HepG2 (cell line): ENCODE data around the gene EFHD2. TPM values are rescaled to one million over a fixed set of nuclear protein-coding genes. Genes with fewer than 3 reads are reported as not detected.

Source experiments
- ATAC-seq: fragments of 200-7000 bp; cut with Tn5 transposase; 3 replicates; pipeline ENCODE4 v1.9.1; 2020; ENCODE audit warnings: mild to moderate bottlenecking, moderate library complexity
- BruUV-seq: library from RNA; stranded (reverse); fragments of 400-500 nt; replicated peaks from 2 replicates; lab custom pipeline; 2021; lab: Mats Ljungman, UMichigan
- CTCF ChIA-PET: fragments of 300-600 bp; formaldehyde crosslinking; extraction: SDS; loops from one replicate; lab custom pipeline; 2021; ENCODE audit warnings: low total read pairs, inconsistent platforms, low intra/inter-chr PET ratio; lab: Yijun Ruan, JAX
- POLR2A ChIA-PET: fragments of 350-600 bp; sonication (Branson Sonifier 250); formaldehyde crosslinking; loops from one replicate; lab custom pipeline; 2020; ENCODE audit warnings: antibody characterized with exemption, inconsistent platforms; lab: Yijun Ruan, JAX
- DNase-seq: peaks from one replicate; pipeline ENCODE4 v3.0.0-alpha.2; 2015; ENCODE audit warnings: low spot score
- FAIRE-seq: peaks from 3 replicates; lab custom pipeline; 2011; peaks lifted over from hg19 to GRCh38; lab: Jason Lieb, UNC
- H2AFZ ChIP-seq: one replicate; pipeline ENCODE4 v1.6.1; 2011; ENCODE audit warnings: low read length, inconsistent platforms
- H3K27ac ChIP-seq: fragments of 300-600 bp; 3 replicates; pipeline ENCODE4 v1.8.0; 2011; ENCODE audit warnings: mixed run types, mild to moderate bottlenecking, mixed read lengths, low read length, inconsistent platforms; ENCODE audit not compliant: insufficient read depth; ENCODE audit errors: extremely low read length
- H3K27me3 ChIP-seq, 2 experiments: fragments of 200-600 bp in 1 of 2; 2 replicates in 1 of 2; 3 replicates in 1 of 2; pipeline versions ENCODE4 v1.6.0 to v1.8.0; 2011; ENCODE audit warnings: low read length in 2 of 2, mild to moderate bottlenecking in 2 of 2, moderate library complexity in 2 of 2, inconsistent platforms in 1 of 2; ENCODE audit not compliant: insufficient read depth in 2 of 2, control insufficient read depth in 1 of 2
- H3K36me3 ChIP-seq, 2 experiments: fragments of 200-600 bp in 1 of 2; replicated peaks in 1 of 2; 2 replicates in 1 of 2; 3 replicates in 1 of 2; pipeline versions ENCODE4 v1.5.1 to v1.8.0; 2011; ENCODE audit warnings: low read length in 2 of 2, inconsistent platforms in 1 of 2; ENCODE audit not compliant: insufficient read depth in 2 of 2, control insufficient read depth in 1 of 2
- H3K4me1 ChIP-seq: 2 replicates; pipeline ENCODE4 v1.5.1; 2012; ENCODE audit warnings: low read length, inconsistent platforms; ENCODE audit not compliant: insufficient read depth
- H3K4me2 ChIP-seq: 2 replicates; pipeline ENCODE4 v1.6.0; 2011; ENCODE audit warnings: low read depth, low read length, inconsistent platforms
- H3K4me3 ChIP-seq, 3 experiments: fragments of 200-600 bp in 1 of 3; sonication (generic), shearing (Covaris generic) in 1 of 3; replicated peaks in 1 of 3; 2 replicates each; pipeline ENCODE4 v1.5.1; 2011 to 2016; ENCODE audit warnings: low read length in 3 of 3, inconsistent platforms in 2 of 3, low read depth in 2 of 3, mild to moderate bottlenecking in 2 of 3, control low read depth in 1 of 3, mixed read lengths in 1 of 3; ENCODE audit not compliant: insufficient read depth in 1 of 3
- H3K79me2 ChIP-seq: one replicate; pipeline ENCODE4 v1.6.1; 2011; ENCODE audit warnings: low read length, inconsistent platforms; ENCODE audit not compliant: insufficient read depth
- H3K9ac ChIP-seq: 2 replicates; pipeline ENCODE4 v1.6.0; 2011; ENCODE audit warnings: mild to moderate bottlenecking, low read depth, low read length, inconsistent platforms; ENCODE audit not compliant: insufficient read depth
- H3K9me3 ChIP-seq: 2 replicates; pipeline ENCODE4 v1.5.1; 2012; ENCODE audit warnings: mild to moderate bottlenecking, low read length
- H4K20me1 ChIP-seq: 2 replicates; pipeline ENCODE4 v1.6.0; 2011; ENCODE audit warnings: inconsistent platforms, mild to moderate bottlenecking, low read length, moderate library complexity; ENCODE audit not compliant: insufficient read depth
- HMGA1 ChIP-seq: sonication (generic); formaldehyde crosslinking; conservative IDR thresholded peaks from 2 replicates; pipeline ENCODE4 v1.4.0; 2020; ENCODE audit warnings: missing genetic modification reagents
- MAZ ChIP-seq, 2 experiments: sonication (generic) in 1 of 2; formaldehyde crosslinking in 1 of 2; IDR thresholded peaks; 2 replicates each; pipeline versions ENCODE4 v1.5.0 to v1.6.1; 2012 to 2020; ENCODE audit warnings: low read depth in 2 of 2, mild to moderate bottlenecking in 2 of 2, borderline replicate concordance in 1 of 2, improper control_type of control experiment in 1 of 2, low read length in 1 of 2, missing genetic modification reagents in 1 of 2, moderate library complexity in 1 of 2
- PHF21A ChIP-seq: sonication (generic); formaldehyde crosslinking; IDR thresholded peaks from 2 replicates; pipeline ENCODE4 v1.5.0; 2020; ENCODE audit warnings: mild to moderate bottlenecking, missing genetic modification reagents
- SIN3A ChIP-seq: IDR thresholded peaks from 2 replicates; pipeline ENCODE4 v1.6.1; 2011; ENCODE audit warnings: low read depth, mild to moderate bottlenecking, control low read depth, low read length, borderline replicate concordance
- SMAD1 ChIP-seq: sonication (generic); formaldehyde crosslinking; IDR thresholded peaks from 2 replicates; pipeline ENCODE4 v1.4.0; 2020; ENCODE audit warnings: missing genetic modification reagents, low read depth, mild to moderate bottlenecking, borderline replicate concordance
- ZFX ChIP-seq: sonication (generic); formaldehyde crosslinking; IDR thresholded peaks from 2 replicates; pipeline ENCODE4 v1.4.0; 2020; ENCODE audit warnings: mild to moderate bottlenecking, low read depth, missing genetic modification reagents, moderate library complexity
- ZNF24 ChIP-seq: fragments of 450-650 bp; IDR thresholded peaks from 2 replicates; pipeline ENCODE4 v1.6.1; 2017; ENCODE audit warnings: antibody characterized with exemption, mild to moderate bottlenecking
- WGBS: methylation state at CpG from one replicate; pipeline ENCODE4 v1.1.6; 2017; ENCODE audit warnings: low lambda C conversion rate; 5-methylcytosine and 5-hydroxymethylcytosine counted together
- in situ Hi-C: cut with HindIII; loops from 2 replicates; pipeline ENCODE4 v1.10.0; 2017; ENCODE audit warnings: low pct_unique_long_range_greater_than_20kb; ENCODE audit not compliant: extremely low pct_ligation_motif_present
- intact Hi-C: fragments of 100-400 bp; cut with micrococcal nuclease; formaldehyde crosslinking; loops from one replicate; pipeline ENCODE4 v1.10.0; 2022; ENCODE audit not compliant: unreplicated experiment
- polyA plus RNA-seq, 8 experiments: library from polyadenylated mRNA; depleted of rRNA in 3 of 8; stranded (reverse) in 7 of 8; unstranded in 1 of 8; fragments of >200 nt; fragmentation: Illumina TruSeq in 4 of 8; extraction: Trizol in 4 of 8; gene quantifications; 2 replicates each; pipeline versions ENCODE4 v1.2.1 to v1.2.3, GENCODE V29; 2011 to 2016; ENCODE audit warnings: low read depth in 4 of 8, missing spikeins in 1 of 8, mixed read lengths in 1 of 8; ENCODE audit not compliant: insufficient read depth in 1 of 8
- total RNA-seq, 5 experiments: library from RNA; depleted of rRNA; stranded (reverse); fragments of >200 nt; fragmentation: Illumina TruSeq; extraction: Trizol; gene quantifications; 2 replicates each; pipeline ENCODE4 v1.2.3, GENCODE V29; 2016; ENCODE audit warnings: low read depth in 1 of 5
- TF ChIP-seq, protein P1 (sequence below): fragments of 450-650 bp; IDR thresholded peaks from 2 replicates; pipeline ENCODE4 v1.6.1; 2016
- TF ChIP-seq, protein P2 (sequence below): sonication (generic); formaldehyde crosslinking; IDR thresholded peaks from 2 replicates; pipeline ENCODE4 v1.5.1; 2020; ENCODE audit warnings: mild to moderate bottlenecking, missing genetic modification reagents, borderline replicate concordance

The EFHD2 gene
- total and polyA plus RNA-seq, 2 of the 13 experiments (the other 11 are each of a cell fraction or from before 2014, with no cell fraction given), result 9.4 to 12.7 TPM

GRCh38 chr1:15439325-15439724 lies 29.6 kb downstream of the EFHD2 start:
- H3K27ac ChIP-seq, result no peak overlapping the region
- in situ Hi-C loops, result no loop called here
- H4K20me1 ChIP-seq, result 0 out of 2 replicates have a peak, but pooled peaks cover 3% of the 10 kb centered on the region
- POLR2A ChIA-PET, result no interaction called here
- intact Hi-C loops, result no loop called here
- no peak for ATAC-seq
- no peaks in the 10 kb centered on the region for H3K36me3 ChIP-seq
- no peaks in the 10 kb centered on the region for H3K9me3 ChIP-seq
- 61% methylated on average over 14 of the region's 14 CpGs for WGBS
- H3K4me2 ChIP-seq, result no peak overlapping the region
- no peak overlapping the region for H3K4me3 ChIP-seq
- no peak for FAIRE-seq
- H3K27me3 ChIP-seq, result peaks cover 0 to 11% of the 10 kb centered on the region in 2 experiments; a peak in 3 of 5 replicates
- TF ChIP-seq ZFX (CRISPR knock-in tag) (no peak), PHF21A (CRISPR knock-in tag) (no peak), HMGA1 (no peak)
- TF ChIP-seq, protein P1, sequence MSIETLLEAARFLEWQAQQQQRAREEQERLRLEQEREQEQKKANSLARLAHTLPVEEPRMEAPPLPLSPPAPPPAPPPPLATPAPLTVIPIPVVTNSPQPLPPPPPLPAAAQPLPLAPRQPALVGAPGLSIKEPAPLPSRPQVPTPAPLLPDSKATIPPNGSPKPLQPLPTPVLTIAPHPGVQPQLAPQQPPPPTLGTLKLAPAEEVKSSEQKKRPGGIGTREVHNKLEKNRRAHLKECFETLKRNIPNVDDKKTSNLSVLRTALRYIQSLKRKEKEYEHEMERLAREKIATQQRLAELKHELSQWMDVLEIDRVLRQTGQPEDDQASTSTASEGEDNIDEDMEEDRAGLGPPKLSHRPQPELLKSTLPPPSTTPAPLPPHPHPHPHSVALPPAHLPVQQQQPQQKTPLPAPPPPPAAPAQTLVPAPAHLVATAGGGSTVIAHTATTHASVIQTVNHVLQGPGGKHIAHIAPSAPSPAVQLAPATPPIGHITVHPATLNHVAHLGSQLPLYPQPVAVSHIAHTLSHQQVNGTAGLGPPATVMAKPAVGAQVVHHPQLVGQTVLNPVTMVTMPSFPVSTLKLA, result 0 out of 2 replicates have a peak, but pooled peaks have one; percentile 10
- peaks cover 22% of the 10 kb centered on the region for H3K4me1 ChIP-seq
- H3K9ac ChIP-seq, result no peak overlapping the region
- no peak for DNase-seq
- BruUV-seq, result no TSS peak
- H3K79me2 ChIP-seq, result no peaks in the 10 kb centered on the region
- CTCF ChIA-PET, result no interaction called here
- H2AFZ ChIP-seq, result no peak overlapping the region

GRCh38 chr1:15440357-15440756 lies 30.7 kb downstream of the EFHD2 start:
- intact Hi-C loops, result no loop called here
- ChIA-PET CTCF (no interaction called here), POLR2A (no interaction called here)
- TF ChIP-seq ZNF24, result no peak
- TF ChIP-seq MAZ (IDR thresholded peaks at IDR 0.05; ENCODE audit: borderline replicate concordance, low read depth, low read length), result no peak
- TF ChIP-seq MAZ (CRISPR knock-in tag; IDR thresholded peaks at IDR 0.05; ENCODE audit: low read depth), result no peak
- TF ChIP-seq, protein P2, sequence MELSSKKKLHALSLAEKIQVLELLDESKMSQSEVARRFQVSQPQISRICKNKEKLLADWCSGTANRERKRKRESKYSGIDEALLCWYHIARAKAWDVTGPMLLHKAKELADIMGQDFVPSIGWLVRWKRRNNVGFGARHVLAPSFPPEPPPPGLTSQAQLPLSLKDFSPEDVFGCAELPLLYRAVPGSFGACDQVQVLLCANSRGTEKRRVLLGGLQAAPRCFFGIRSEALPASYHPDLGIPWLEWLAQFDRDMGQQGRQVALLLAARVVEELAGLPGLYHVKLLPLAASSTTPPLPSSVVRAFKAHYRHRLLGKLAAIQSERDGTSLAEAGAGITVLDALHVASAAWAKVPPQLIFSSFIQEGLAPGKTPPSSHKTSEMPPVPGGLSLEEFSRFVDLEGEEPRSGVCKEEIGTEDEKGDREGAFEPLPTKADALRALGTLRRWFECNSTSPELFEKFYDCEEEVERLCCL (CRISPR knock-in tag), result no peak
- no peak for TF ChIP-seq SIN3A
- TF ChIP-seq SMAD1 (CRISPR knock-in tag), result no peak
- no peaks in the 10 kb centered on the region for H3K36me3 ChIP-seq
- no peak for FAIRE-seq
- H3K4me3 ChIP-seq, result no peak overlapping the region
- no peak for ATAC-seq
- DNase-seq, result no peak
- H3K9ac ChIP-seq, result no peak overlapping the region
- no peak overlapping the region for H2AFZ ChIP-seq
- peaks cover 0 to 11% of the 10 kb centered on the region in 2 experiments; a peak in 3 of 5 replicates for H3K27me3 ChIP-seq
- WGBS, result 29% methylated on average over 1 of the region's 13 CpGs
- in situ Hi-C loops, result no loop called here
- H3K4me1 ChIP-seq, result peaks cover 15% of the 10 kb centered on the region
- no peak overlapping the region for H3K27ac ChIP-seq
- H3K9me3 ChIP-seq, result no peaks in the 10 kb centered on the region
- H4K20me1 ChIP-seq, result 0 out of 2 replicates have a peak, but pooled peaks cover 3% of the 10 kb centered on the region
- no TSS peak for BruUV-seq
- no peak overlapping the region for H3K4me2 ChIP-seq
- no peaks in the 10 kb centered on the region for H3K79me2 ChIP-seq
